Activated naive CD8-positive, alpha-beta T cell treated with anti-CD3 and anti-CD28 coated beads for 36 hours (primary cell): Measurements from ENCODE around the gene OSTF1. TPM values are rescaled to one million over a fixed set of nuclear protein-coding genes. Genes with fewer than 3 reads are reported as not detected.

Experiments used
- DNase-seq: peaks from one replicate; pipeline ENCODE4 v3.0.0; 2021
- H3K27ac Mint-ChIP-seq: one replicate; pipeline ENCODE4 v1.8.0; 2022; ENCODE audit warnings: mild to moderate bottlenecking, moderate library complexity, mixed read lengths
- H3K27me3 Mint-ChIP-seq: one replicate; pipeline ENCODE4 v1.8.0; 2022; ENCODE audit warnings: mild to moderate bottlenecking, mixed read lengths
- H3K36me3 Mint-ChIP-seq: one replicate; pipeline ENCODE4 v1.8.0; 2021; ENCODE audit warnings: mild to moderate bottlenecking, mixed read lengths
- H3K4me1 Mint-ChIP-seq: one replicate; pipeline ENCODE4 v1.8.0; 2021; ENCODE audit warnings: mixed read lengths
- H3K4me3 Mint-ChIP-seq: one replicate; pipeline ENCODE4 v1.8.0; 2022; ENCODE audit warnings: mild to moderate bottlenecking, moderate library complexity, mixed read lengths
- H3K9me3 Mint-ChIP-seq: one replicate; pipeline ENCODE4 v1.8.0; 2022; ENCODE audit warnings: mixed read lengths
- total RNA-seq, 2 experiments: library from RNA; stranded (reverse); gene quantifications; one replicate each; pipeline ENCODE4 v1.2.3, GENCODE V29; 2021

Gene OSTF1
- total RNA-seq, 2 experiments from 2014 or later = 38.2 to 38.4 TPM

GRCh38 chr9:75150512-75150911, 62.2 kb downstream of the OSTF1 start:
- DNase-seq = no peak
- Mint-ChIP-seq H3K27me3 (no peaks in the 10 kb centered on the region), H3K36me3 (peaks cover 22% of the 10 kb centered on the region), H3K4me1 (peaks cover 71% of the 10 kb centered on the region), H3K9me3 (no peaks in the 10 kb centered on the region), H3K27ac (peak overlapping the region; percentile 73), H3K4me3 (no peak overlapping the region)

- Mint-ChIP-seq H3K36me3 (peaks cover 12% of the 10 kb centered on the region), H3K4me1 (peaks cover 62% of the 10 kb centered on the region), H3K27me3 (no peaks in the 10 kb centered on the region), H3K9me3 (no peaks in the 10 kb centered on the region), H3K4me3 (no peak overlapping the region), H3K27ac (no peak overlapping the region)
- peak; percentile 68 for DNase-seq
Observed at GRCh38 chr9:75152416-75152815, 64.1 kb downstream of the OSTF1 start.

- DNase-seq = no peak
- Mint-ChIP-seq H3K4me3 (no peak overlapping the region), H3K9me3 (no peaks in the 10 kb centered on the region), H3K27me3 (no peaks in the 10 kb centered on the region), H3K27ac (no peak overlapping the region), H3K36me3 (no peaks in the 10 kb centered on the region), H3K4me1 (peaks cover 23% of the 10 kb centered on the region)
Observed at GRCh38 chr9:75156858-75157257, 68.5 kb downstream of the OSTF1 start.

GRCh38 chr9:75161116-75161857, 73.0 kb downstream of the OSTF1 start:
- Mint-ChIP-seq H3K27ac (no peak overlapping the region), H3K4me3 (no peak overlapping the region), H3K27me3 (no peaks in the 10 kb centered on the region), H3K36me3 (peaks cover 4% of the 10 kb centered on the region), H3K4me1 (peaks cover 4% of the 10 kb centered on the region), H3K9me3 (peaks cover 3% of the 10 kb centered on the region)
- no peak for DNase-seq

- H3K27ac Mint-ChIP-seq = no peak overlapping the region
- H3K9me3 Mint-ChIP-seq = peaks cover 15% of the 10 kb centered on the region
Observed at GRCh38 chr9:75163764-75164163, 75.5 kb downstream of the OSTF1 start.

GRCh38 chr9:75164573-75164972, 76.3 kb downstream of the OSTF1 start:
- Mint-ChIP-seq H3K9me3 (peaks cover 15% of the 10 kb centered on the region), H3K4me3 (no peak overlapping the region), H3K27ac (no peak overlapping the region), H3K36me3 (peaks cover 34% of the 10 kb centered on the region), H3K4me1 (no peaks in the 10 kb centered on the region), H3K27me3 (no peaks in the 10 kb centered on the region)
- DNase-seq = no peak

More at GRCh38 chr9:75163764-75164163, 75.5 kb downstream of the OSTF1 start:
- Mint-ChIP-seq H3K4me3 (no peak overlapping the region), H3K36me3 (peaks cover 28% of the 10 kb centered on the region), H3K27me3 (no peaks in the 10 kb centered on the region), H3K4me1 (no peaks in the 10 kb centered on the region)
- no peak for DNase-seq

- no peak for DNase-seq
- Mint-ChIP-seq H3K27me3 (no peaks in the 10 kb centered on the region), H3K27ac (no peak overlapping the region), H3K4me1 (peaks cover 1% of the 10 kb centered on the region), H3K4me3 (no peak overlapping the region), H3K9me3 (peaks cover 15% of the 10 kb centered on the region), H3K36me3 (peaks cover 34% of the 10 kb centered on the region)
Observed at GRCh38 chr9:75167281-75167680, 79.0 kb downstream of the OSTF1 start.

- Mint-ChIP-seq H3K27ac (no peak overlapping the region), H3K36me3 (peaks cover 40% of the 10 kb centered on the region), H3K27me3 (no peaks in the 10 kb centered on the region), H3K4me1 (peaks cover 1% of the 10 kb centered on the region), H3K4me3 (no peak overlapping the region), H3K9me3 (peaks cover 14% of the 10 kb centered on the region)
- no peak for DNase-seq
Observed at GRCh38 chr9:75168270-75169178, 80.2 kb downstream of the OSTF1 start.

- Mint-ChIP-seq H3K27ac (no peak overlapping the region), H3K9me3 (peaks cover 13% of the 10 kb centered on the region), H3K27me3 (no peaks in the 10 kb centered on the region), H3K4me1 (peaks cover 1% of the 10 kb centered on the region), H3K36me3 (peaks cover 38% of the 10 kb centered on the region), H3K4me3 (no peak overlapping the region)
- no peak for DNase-seq
Observed at GRCh38 chr9:75169623-75170022, 81.3 kb downstream of the OSTF1 start.

GRCh38 chr9:75170898-75171360, 82.6 kb downstream of the OSTF1 start:
- H3K36me3 Mint-ChIP-seq = peaks cover 38% of the 10 kb centered on the region
- H3K4me1 Mint-ChIP-seq = peaks cover 1% of the 10 kb centered on the region
- DNase-seq = no peak
- no peaks in the 10 kb centered on the region for H3K27me3 Mint-ChIP-seq
- H3K27ac Mint-ChIP-seq = no peak overlapping the region
- no peak overlapping the region for H3K4me3 Mint-ChIP-seq
- peaks cover 11% of the 10 kb centered on the region for H3K9me3 Mint-ChIP-seq

- no peak for DNase-seq
- Mint-ChIP-seq H3K27ac (no peak overlapping the region), H3K27me3 (no peaks in the 10 kb centered on the region), H3K4me1 (peaks cover 4% of the 10 kb centered on the region), H3K9me3 (no peaks in the 10 kb centered on the region), H3K36me3 (peaks cover 6% of the 10 kb centered on the region), H3K4me3 (no peak overlapping the region)
Observed at GRCh38 chr9:75175395-75175794, 87.1 kb downstream of the OSTF1 start.

GRCh38 chr9:75176037-75176436, 87.7 kb downstream of the OSTF1 start:
- no peak for DNase-seq
- Mint-ChIP-seq H3K4me3 (no peak overlapping the region), H3K4me1 (peaks cover 4% of the 10 kb centered on the region), H3K27me3 (no peaks in the 10 kb centered on the region), H3K27ac (no peak overlapping the region), H3K36me3 (peaks cover 6% of the 10 kb centered on the region), H3K9me3 (no peaks in the 10 kb centered on the region)

GRCh38 chr9:75181750-75182149, 93.4 kb downstream of the OSTF1 start:
- H3K36me3 Mint-ChIP-seq = peaks cover 6% of the 10 kb centered on the region
- H3K9me3 Mint-ChIP-seq = no peaks in the 10 kb centered on the region
- H3K4me1 Mint-ChIP-seq = peaks cover 6% of the 10 kb centered on the region

GRCh38 chr9:75183306-75183705, 95.0 kb downstream of the OSTF1 start:
- Mint-ChIP-seq H3K4me1 (peaks cover 6% of the 10 kb centered on the region), H3K36me3 (peaks cover 6% of the 10 kb centered on the region), H3K9me3 (no peaks in the 10 kb centered on the region), H3K27ac (no peak overlapping the region), H3K27me3 (no peaks in the 10 kb centered on the region), H3K4me3 (no peak overlapping the region)
- DNase-seq = no peak

More at GRCh38 chr9:75181750-75182149, 93.4 kb downstream of the OSTF1 start:
- H3K27me3 Mint-ChIP-seq = no peaks in the 10 kb centered on the region
- H3K4me3 Mint-ChIP-seq = no peak overlapping the region
- no peak overlapping the region for H3K27ac Mint-ChIP-seq
- DNase-seq = no peak

GRCh38 chr9:75184471-75184870, 96.2 kb downstream of the OSTF1 start:
- Mint-ChIP-seq H3K9me3 (no peaks in the 10 kb centered on the region), H3K27me3 (no peaks in the 10 kb centered on the region), H3K4me3 (no peak overlapping the region), H3K36me3 (peaks cover 6% of the 10 kb centered on the region), H3K4me1 (peaks cover 6% of the 10 kb centered on the region), H3K27ac (no peak overlapping the region)
- DNase-seq = no peak
